NCI-H1105 treated with DMSO at 0.1 percent for 48 hours (cell line): ENCODE data around the gene TMEM130.

Experiments
- DNase-seq: peaks from one replicate; lab custom pipeline; 2025; lab: John Stamatoyannopoulos, UW

Gene TMEM130

DNA sequence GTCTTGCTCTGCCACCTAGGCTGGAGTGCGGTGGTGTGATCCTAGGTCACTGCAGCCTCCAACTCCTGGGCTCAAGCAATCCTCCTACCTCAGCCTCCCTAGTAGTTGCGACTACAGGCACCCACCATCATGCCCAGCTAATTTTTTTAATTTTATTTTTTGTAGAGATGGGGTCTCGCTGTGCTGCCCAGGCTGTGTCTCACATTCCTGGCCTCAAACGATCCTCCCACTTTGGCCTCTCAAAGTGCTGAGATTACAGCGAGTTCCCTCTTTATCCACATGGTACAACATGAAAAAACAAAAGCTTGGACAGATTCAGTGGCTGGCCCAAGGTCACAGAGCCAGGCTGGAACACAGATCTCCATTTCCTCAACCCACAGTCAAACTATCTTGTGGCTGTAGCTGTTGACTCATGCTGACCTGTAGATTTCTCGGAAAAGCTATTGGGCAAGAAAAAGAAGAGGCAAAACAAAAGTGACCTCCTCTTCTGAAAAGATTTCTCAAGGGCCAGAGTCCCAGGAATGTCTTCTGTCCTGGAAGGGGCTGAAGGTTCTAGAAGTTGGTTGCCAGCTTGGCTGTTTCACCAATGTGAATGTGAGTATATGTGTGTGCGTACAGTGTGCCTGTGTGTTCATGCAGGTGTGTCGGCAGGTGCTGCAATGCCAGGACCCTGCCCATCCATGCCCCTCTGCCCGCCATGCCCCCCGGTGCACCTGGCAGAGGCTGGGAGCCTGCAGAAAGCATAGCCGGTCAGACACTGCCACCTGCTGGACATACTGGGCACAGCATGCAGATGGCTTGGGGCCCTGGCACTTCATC lies 28.4 kb downstream of the TMEM130 start:
- peak; percentile 51 for DNase-seq

DNA sequence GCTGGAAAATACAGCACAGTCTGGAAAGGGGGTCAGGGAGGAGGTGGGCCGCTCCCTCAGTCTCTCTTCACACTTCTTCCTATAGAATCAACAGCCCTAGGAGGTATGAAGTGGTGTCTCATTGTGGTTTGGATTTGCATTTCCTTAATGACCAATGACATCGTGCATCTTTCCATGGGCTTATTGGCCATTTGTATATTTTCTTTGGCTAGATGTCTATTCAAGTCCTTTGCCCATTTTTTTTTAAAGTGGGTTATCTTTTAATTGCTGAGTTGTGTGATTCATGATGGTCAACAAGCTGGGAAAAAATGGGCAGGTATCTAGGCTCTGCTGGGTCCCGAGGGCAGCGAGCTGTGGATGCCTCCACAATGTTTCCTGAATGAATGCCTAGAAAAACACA lies 29.1 kb downstream of the TMEM130 start:
- DNase-seq = no peak

DNA sequence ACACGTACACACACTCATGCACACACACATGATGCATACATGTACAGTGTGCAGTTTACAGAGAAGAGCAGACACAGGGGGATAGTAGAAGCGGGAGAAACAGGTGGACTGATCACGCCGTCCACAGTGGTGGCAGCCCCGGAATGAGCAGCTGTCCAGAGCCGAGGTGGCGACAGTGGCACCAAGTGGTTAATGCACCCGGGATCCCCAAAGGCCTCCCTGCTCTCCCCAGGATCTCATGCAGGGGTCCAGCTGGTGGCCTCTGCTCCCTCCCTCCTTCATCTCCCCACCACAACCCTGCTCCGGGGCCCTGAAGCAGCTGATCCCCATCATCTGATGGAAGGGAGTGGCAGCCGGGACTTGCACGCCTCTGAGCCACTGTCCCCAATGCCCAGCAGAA lies 29.7 kb downstream of the TMEM130 start:
- no peak for DNase-seq

DNA sequence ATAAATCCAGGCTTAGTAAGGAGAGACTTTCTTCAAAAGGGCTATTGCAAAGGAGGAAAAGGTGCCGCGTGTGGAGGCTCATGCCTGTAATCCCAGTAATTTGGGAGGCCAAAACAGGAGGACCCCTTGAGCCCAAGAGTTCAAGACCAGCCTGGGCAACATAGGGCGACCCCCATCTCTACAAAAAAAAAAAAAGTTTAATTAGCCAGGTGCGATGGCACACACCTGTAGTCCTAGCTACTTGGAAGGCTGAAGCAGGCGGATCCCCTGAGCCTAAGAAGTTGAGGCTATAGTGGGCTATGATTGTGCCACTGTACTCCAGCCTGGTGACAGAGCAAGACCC lies 32.2 kb downstream of the TMEM130 start:
- no peak for DNase-seq

DNA sequence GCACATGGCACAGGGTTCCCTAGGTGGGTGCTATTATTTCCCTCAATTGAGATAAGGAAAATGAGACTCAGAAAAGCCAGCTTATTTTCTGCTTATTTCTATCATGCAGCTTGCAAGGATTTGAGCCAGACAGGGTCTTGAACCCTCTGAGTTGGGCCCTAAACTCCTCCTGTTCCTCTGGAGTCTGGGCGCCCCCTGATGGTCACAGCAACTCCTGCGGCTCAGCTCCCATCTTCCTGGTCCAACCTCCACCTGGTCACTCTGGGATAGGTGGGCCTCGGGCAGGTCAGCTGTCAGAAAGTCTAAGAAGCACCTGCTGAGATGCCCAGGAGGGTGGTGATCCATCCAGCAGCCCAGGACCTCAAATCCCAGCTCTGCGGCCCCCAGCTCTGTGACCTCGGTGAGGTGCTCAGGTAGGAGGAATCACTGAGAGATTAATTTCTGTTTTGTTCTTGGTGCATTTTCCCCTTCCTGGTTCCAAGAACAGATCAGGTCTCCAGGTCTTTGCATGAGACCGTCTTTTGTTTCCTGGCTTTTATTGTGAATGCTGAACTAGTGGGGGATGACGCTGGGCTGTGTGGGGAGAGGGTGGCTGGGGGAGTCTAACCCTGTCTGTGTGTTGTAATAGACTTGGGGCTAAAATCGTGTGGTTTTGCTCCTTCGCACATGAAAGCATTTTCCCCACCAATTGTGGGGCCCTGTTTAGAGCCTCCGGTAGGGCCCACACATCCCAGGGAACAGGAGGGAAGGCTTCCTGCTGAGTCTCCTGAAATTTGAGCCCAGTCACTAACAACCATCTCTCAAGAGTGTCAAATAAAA lies 32.8 kb downstream of the TMEM130 start:
- DNase-seq = peak; percentile 27

DNA sequence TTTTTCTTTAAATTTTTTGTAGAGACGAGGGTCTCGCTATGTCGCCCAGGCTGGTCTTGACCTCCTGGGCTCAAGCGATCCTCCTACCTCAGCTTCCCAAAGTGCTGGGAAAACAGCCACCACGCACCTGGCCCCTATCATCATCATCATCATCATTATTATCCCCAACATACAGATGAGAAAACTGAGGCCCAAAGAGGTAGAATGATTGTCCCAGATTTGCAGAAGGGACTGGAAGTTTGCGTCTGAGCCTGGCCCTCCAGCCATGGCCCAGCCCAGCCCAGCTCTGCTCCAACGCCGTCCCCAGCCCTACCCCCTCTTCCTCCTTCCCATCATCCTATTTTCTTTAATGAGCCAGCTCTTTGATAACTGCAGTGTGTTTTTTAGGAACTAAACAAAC lies 34.9 kb downstream of the TMEM130 start:
- DNase-seq = no peak

DNA sequence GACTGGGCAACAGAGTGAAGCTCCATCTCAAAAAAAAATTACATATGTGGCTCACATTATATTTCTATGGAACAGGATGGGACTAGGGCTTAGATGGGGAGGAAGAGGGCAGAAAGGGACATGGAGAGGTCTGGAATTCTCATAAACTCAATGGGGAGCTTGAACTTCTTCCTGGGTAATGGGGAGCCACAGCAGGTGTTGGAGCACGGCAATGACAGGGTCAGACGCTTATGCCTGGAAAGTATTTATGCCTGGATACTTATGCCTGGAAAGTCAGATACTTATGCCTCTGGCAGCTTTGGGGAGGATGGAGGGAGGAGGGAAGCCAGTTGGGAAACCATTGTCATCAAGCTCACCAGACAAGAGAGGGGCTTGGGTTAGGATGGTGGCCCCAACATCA lies 36.8 kb downstream of the TMEM130 start:
- DNase-seq = no peak

DNA sequence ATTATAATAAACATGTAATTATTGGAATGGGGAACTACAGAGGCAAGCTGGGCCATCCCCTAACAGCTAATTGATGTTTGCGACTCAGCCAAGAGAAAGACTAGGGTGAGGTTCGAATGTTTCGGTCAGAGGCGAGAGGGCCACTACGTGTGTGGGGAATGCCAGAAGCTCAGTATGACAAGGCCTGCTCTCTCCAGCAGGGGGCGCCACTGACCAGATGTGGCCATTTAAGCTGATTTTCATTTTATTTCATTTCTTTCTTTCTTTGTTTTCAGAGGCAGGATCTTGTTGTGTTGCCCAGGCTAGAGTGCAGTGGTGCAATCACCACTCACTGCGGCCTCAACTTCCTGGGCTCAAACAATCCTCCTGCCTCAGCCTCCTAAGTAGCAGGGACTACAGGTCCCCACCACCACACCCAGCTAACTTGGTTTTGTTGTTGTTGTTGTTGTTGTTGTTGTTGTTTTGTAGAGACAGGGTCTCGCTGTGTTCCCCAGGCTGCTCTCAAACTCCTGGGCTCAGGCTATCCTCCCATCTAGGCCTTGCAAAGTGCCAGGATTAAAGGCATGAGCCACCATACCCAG lies 38.1 kb downstream of the TMEM130 start:
- DNase-seq = no peak

DNA sequence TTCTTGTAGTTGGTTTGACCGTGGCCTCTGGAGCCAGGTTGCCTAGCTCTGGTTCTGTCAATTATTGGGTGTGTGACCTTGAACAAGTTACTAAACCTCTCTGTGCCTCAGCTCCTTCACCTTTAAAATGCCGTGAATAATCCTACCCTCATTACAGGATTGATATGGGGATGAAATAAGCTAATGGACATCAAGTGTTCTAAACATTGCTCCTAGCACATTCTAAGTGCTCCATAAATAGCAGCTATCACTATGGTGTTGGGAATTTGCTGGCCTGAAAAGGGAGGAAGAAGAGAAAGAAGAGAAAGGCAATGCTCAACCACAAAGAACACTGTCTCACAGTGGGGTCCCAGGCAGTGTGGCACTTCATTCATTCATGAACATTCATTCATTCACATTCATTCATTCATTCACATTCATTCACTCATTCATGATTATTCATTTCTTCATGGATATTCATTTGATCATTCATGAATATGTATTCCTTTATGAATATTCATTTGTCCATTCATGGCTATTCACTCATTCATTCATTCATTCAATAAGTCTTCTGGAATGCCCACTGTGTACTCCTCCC lies 38.8 kb downstream of the TMEM130 start:
- no peak for DNase-seq

DNA sequence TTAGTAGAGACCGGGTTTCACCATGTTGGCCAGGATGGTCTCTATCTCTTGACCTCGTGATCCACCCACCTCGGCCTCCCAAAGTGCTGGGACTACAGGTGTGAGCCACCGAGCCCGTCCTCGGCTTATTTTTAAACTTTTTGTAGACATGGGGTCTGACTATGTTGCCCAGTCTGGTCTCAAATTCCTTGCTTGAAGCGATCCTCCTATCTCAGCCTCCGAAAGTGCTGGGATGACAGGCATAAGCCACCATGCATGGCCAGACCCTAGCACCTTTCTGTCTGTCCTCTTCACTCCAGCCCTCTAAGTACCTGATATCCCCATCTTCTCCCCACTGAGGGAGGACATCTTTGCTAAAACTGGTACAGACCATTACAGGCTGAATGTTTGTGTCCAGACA lies 41.4 kb downstream of the TMEM130 start:
- DNase-seq = no peak

DNA sequence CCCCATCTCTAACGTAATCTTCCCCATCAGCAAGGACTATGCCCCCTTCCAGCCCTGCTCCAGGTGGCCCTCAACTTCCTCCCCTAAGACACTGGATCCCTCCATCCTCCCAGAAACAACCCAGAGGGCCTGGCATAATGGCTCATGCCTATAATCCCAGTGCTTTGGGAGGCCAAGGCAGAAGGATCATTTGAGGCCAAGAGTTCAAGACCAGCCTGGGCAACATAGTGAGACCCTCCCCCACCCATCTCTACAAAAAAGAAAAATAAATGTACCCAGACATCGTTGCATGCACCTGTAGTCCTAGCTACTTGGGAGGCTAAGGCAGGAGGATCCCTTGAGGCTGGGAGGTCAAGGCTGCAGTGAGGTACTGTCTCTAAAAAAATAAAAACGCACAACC lies 42.6 kb downstream of the TMEM130 start:
- DNase-seq = no peak

DNA sequence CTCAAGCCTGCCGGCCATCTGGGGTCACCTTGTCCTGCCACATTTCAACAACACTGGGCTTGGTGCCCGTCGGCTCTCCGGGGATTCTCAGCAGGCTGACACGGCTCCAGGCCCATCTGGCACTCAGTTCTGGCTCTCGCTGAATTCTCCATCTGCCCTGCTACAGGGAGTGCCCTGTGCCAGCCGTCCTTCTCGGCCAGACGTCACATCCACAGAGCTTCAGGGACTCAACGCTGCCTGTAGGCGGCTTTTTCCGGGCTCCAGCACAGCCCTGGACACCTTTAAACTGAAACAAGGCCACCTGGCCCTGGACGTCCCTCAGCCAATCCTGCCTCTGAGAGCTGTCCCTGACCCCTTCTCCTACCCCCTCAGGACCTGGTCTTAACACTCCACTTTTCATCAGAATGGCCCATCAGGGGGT lies 43.0 kb downstream of the TMEM130 start:
- peak; percentile 9 for DNase-seq

DNA sequence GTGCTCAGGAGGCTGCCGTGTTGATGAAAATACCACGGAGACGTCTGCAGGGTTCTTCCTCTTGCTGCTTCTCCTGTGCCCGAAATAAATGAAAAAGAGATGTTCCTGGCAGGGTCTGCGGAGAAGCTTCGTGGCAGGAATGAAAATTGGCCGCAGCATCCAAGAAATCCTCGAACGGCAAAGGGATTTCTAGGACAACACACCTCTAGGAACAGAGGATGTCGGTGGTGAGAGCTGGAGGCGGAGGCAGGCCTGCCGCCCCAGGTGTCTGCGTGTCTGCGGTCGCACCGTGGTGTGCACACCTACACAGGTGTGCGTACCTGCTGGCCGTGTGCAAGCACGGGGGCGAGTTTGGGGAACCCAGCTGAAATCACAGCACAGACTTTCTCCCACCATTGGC lies 43.4 kb downstream of the TMEM130 start:
- no peak for DNase-seq

DNA sequence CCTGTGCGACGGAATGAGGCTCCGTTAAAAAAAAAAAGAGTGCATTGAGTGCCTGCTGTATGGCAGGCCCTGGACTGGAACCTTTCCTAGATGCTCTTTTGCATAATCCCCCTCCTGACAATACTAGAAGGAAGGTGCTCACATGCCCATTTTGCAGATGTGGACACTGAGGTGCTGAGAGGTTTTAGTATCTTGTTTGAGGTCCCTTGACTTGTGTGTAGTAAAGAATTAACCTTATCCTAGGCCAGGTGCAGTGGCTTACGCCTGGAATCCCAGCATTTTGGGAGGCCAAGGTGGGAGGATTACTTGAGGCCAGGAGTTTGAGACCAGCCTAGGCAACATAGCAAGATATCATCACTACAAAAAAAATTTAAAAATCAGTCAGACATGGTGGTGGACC lies 46.6 kb downstream of the TMEM130 start:
- DNase-seq = no peak

DNA sequence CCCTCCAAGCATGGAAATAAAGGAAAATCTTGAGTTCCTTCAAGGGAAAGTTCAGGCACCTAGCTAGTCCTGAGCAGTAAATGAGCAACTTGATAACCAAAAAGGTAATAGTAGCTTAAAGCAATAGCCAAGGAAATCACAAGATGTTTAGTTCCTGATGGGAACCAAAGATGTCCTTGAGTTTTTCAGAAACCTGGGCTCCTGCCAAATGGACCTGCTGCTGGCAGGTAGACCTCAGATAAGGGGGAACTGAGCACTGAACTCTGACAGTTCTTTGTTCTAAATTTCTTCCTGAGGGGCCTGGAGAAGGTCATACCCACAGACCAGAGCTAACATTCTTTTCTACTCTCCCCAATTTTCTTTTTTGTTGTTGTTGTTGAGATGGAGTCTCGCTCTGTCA lies 48.5 kb downstream of the TMEM130 start:
- no peak for DNase-seq

DNA sequence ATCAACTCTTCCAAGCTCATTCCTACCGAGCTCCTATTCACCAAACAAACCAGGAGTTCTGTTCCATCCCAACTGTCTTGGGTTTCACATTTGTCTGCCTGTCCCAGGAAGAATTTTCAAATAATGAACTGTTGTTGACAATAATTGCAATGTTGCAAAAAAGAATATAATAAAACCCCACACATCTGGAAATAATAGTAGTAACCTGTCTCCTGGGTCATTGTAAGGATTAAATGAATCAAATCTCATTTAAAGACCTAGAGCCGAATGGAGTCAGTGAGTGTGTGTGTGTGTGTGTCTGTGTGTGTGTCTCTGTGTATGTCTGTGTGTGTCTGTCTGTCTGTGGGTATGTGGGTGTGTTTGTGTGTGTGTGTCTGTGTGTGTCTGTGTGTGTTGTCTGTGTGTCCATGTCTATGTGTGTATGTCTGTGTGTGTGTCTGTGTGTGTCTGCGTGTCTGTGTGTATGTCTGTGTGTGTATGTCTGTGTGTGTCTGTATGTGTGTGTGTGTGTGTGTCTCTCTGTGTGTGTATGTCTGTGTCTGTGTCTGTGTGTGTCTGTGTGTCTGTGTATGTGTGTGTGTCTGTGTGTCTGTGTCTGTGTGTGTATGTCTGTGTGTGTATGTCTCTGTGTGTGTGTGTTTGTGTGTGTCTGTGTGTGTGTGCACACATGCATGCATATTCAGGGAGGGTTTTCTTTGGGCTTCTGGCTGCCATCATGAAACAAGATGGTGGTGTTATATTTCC lies 52.7 kb downstream of the TMEM130 start:
- no peak for DNase-seq

DNA sequence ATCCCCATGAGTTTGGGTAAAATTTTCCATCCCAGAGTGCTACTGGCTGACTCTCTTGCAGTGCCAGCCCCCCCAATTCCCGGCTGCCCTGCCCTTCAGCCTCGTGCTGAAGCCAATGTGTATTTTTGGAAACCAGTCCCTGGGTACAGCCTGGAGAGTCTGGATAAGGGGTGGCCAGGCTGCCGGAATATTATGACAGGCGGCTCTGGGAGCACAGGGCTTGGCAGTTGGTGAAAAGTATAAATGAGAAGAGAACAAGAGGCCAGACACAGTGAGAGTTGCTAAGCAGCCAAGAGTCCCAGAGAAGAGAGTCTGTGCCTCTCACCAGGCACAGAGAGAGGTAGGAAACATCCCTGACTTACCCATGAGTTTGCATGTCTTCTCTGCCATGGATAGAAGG lies 53.6 kb downstream of the TMEM130 start:
- no peak for DNase-seq

DNA sequence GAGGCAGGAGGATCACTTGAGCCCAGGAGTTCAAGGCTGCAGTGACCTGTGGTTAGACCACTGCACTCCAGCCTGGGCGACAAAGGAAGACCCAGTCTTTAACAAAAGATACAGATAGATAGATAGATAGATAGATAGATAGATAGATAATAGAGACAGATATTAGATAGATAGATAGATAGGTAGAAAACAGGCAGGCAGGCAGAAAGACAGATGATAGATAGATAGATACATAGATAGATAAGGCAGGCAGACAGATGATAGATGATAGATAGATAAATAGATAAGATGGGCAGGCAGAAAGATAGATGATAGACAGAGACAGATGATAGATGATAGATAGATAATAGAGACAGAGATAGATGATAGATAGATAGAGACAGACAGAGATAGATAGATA lies 54.5 kb downstream of the TMEM130 start:
- no peak for DNase-seq

DNA sequence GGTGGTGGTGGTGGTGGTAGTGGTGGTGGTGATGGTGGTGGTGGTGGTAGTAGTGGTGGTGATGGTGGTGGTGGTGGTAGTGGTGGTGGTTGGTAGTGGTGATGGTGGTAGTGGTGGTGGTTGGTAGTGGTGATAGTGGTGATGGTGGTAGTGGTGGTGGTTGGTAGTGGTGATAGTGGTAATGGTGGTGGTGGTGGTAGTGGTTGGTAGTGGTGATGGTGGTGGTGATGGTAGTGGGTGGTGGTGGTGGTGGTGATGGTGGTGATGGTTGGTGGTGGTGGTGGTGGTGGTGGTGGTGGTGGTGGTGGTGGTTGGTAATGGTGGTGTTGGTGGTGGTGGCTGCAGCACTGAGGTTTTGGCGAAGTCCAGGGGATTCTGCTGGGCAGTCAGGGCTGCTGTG lies 58.5 kb downstream of the TMEM130 start:
- no peak for DNase-seq

DNA sequence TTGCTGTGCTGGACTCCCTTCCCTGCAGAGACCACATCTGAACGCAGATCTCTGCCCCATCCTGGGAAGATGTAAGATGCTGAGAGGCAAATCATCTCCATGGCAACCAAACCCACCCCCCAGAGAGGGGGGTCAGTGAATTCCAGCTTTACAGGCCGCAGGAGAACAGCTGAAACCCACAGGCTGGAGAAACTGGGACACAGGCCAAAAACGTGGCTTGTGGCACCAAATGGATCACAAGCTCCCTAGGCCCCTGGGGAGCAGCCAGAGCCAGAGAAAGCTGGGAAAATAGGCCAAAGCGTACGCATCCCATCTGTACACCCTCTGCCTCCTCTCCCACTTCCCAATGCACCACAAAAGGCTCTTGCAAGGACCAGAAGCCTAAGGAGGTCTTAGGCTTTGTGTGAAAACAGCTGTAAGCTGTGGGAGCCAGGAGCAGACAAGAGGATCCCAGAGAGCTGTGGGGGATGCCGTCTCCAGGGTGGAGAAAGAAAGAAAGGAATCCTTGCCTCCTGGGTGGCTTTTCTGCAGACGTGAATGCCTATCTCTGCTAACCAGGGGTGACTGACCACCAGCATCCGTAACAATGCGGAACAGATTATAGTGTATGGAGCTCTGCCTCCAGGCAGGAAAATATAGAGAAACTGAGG lies 59.5 kb downstream of the TMEM130 start:
- DNase-seq = peak; percentile 70

DNA sequence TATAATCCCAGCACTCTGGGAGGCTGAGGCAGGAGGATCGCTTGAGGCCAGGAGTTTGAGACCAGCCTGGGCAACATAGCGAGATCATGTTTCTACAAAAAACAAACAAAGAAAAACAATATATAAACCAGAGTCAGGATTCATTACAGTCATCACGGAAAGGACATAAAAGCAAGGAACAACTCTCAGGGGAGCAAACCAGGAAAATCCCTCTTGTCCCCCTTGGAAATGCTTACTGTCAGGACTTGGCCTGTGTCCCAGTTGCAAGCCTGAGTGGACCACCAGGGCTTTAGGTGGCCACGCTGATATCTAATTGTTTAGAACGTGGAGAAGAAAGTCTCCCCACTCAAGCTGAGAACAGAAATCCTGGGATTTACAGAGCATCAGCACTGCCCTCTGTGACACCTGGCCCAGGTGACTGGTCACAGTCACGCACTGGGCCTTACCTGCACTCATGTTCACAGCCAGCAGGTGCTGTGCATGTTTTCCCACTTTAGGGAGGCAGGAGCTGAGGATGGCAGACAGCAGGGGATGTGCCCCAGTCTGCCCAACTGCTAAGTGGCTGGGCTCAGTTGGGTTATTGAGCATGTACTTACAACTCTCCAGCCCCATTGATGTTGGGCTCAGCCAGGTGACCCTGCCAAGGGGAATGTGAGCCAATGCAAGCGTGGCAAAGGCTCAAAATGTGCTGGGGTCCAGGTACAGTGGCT lies 60.9 kb downstream of the TMEM130 start:
- DNase-seq = peak; percentile 11
